ENCODE data around the gene PCK2. TPM values are rescaled to one million over a fixed set of nuclear protein-coding genes. Genes with fewer than 3 reads are reported as not detected.

PCK2 gene
- polyA plus RNA-seq, 1 donor from 2014 or later: 1.2 TPM

- H3K36me3 ChIP-seq (ENCODE audit: insufficient read depth, low read length): no peaks in the 10 kb centered on the region
- H2AFZ ChIP-seq (ENCODE audit: low read depth, low read length): no peak overlapping the region
- no peaks in the 10 kb centered on the region for H3F3A ChIP-seq (ENCODE audit: insufficient read depth, low read length, poor library complexity, severe bottlenecking)
- no peak overlapping the region for H3K27ac ChIP-seq (ENCODE audit: low read length)
- no peaks in the 10 kb centered on the region for H3K27me3 ChIP-seq (ENCODE audit: insufficient read depth, low read depth, low read length)
- H3K79me2 ChIP-seq (replicated peaks; ENCODE audit: insufficient read depth, low read length): peaks cover 9% of the 10 kb centered on the region
- no peaks in the 10 kb centered on the region for H3K9me2 ChIP-seq (ENCODE audit: insufficient read depth, low read length)
- no peaks in the 10 kb centered on the region for H4K20me1 ChIP-seq (ENCODE audit: insufficient read depth)
- H3K9ac ChIP-seq (ENCODE audit: low read length): no peak overlapping the region
- no peak overlapping the region for H3K4me3 ChIP-seq (ENCODE audit: low read length)
- TF ChIP-seq RAD21 (conservative IDR thresholded peaks at IDR 0.05): no peak
- TF ChIP-seq CTCF (IDR thresholded peaks at IDR 0.05; ENCODE audit: poor library complexity, severe bottlenecking): no peak
- no peak for TF ChIP-seq MXI1 (conservative IDR thresholded peaks at IDR 0.05; ENCODE audit: poor library complexity, severe bottlenecking)
- TF ChIP-seq SMC3 (conservative IDR thresholded peaks at IDR 0.05; ENCODE audit: poor library complexity): no peak
- TF ChIP-seq POLR2AphosphoS5 (IDR thresholded peaks at IDR 0.05): no peak
- no peak for TF ChIP-seq EZH2 (IDR thresholded peaks at IDR 0.05; ENCODE audit: borderline replicate concordance, insufficient read depth, low read length, poor library complexity, severe bottlenecking)
- TF ChIP-seq REST (IDR thresholded peaks at IDR 0.05; ENCODE audit: borderline replicate concordance): no peak
- TF ChIP-seq EP300 (conservative IDR thresholded peaks at IDR 0.05; ENCODE audit: poor library complexity, severe bottlenecking): no peak
- TF ChIP-seq TAF1 (IDR thresholded peaks at IDR 0.05; ENCODE audit: low read depth): no peak
- no peak overlapping the region for H3K4me2 ChIP-seq (ENCODE audit: low read length)
- no peaks in the 10 kb centered on the region for H3K9me3 ChIP-seq (ENCODE audit: low read length)
Observed at GRCh38 chr14:24057271-24057670, 36.8 kb upstream of the PCK2 start.

GRCh38 chr14:24057867-24058259, 36.2 kb upstream of the PCK2 start:
- Histone ChIP-seq H3K9me2 (ENCODE audit: insufficient read depth, low read length) (no peaks in the 10 kb centered on the region), H3K4me3 (ENCODE audit: low read length) (no peak overlapping the region), H3K27me3 (ENCODE audit: insufficient read depth, low read depth, low read length) (no peaks in the 10 kb centered on the region), H3F3A (ENCODE audit: insufficient read depth, low read length, poor library complexity, severe bottlenecking) (no peaks in the 10 kb centered on the region), H3K36me3 (ENCODE audit: insufficient read depth, low read length) (no peaks in the 10 kb centered on the region), H3K9ac (ENCODE audit: low read length) (no peak overlapping the region), H2AFZ (ENCODE audit: low read depth, low read length) (no peak overlapping the region), H3K4me2 (ENCODE audit: low read length) (no peak overlapping the region), H4K20me1 (ENCODE audit: insufficient read depth) (no peaks in the 10 kb centered on the region), H3K79me2 (replicated peaks; ENCODE audit: insufficient read depth, low read length) (peaks cover 3% of the 10 kb centered on the region), H3K9me3 (ENCODE audit: low read length) (no peaks in the 10 kb centered on the region), H3K27ac (ENCODE audit: low read length) (no peak overlapping the region)
- TF ChIP-seq MXI1 (conservative IDR thresholded peaks at IDR 0.05; ENCODE audit: poor library complexity, severe bottlenecking) (no peak), TAF1 (IDR thresholded peaks at IDR 0.05; ENCODE audit: low read depth) (no peak), EP300 (conservative IDR thresholded peaks at IDR 0.05; ENCODE audit: poor library complexity, severe bottlenecking) (no peak), RAD21 (conservative IDR thresholded peaks at IDR 0.05) (no peak), EZH2 (IDR thresholded peaks at IDR 0.05; ENCODE audit: borderline replicate concordance, insufficient read depth, low read length, poor library complexity, severe bottlenecking) (no peak), POLR2AphosphoS5 (IDR thresholded peaks at IDR 0.05) (no peak), SMC3 (conservative IDR thresholded peaks at IDR 0.05; ENCODE audit: poor library complexity) (no peak), CTCF (IDR thresholded peaks at IDR 0.05; ENCODE audit: poor library complexity, severe bottlenecking) (no peak), REST (IDR thresholded peaks at IDR 0.05; ENCODE audit: borderline replicate concordance) (no peak)

Measured in neural cell (in vitro differentiated cells).